Activated CD4-positive, alpha-beta T cell treated with anti-CD3 and anti-CD28 coated beads for 4 hours (primary cell): ENCODE data around the gene L3MBTL4.
"Not testable (repeated sequence)": the region's sequence is repeated elsewhere in the genome, so short reads cannot be mapped to it uniquely, and the experiment has no call there.

Source experiments
- DNase-seq, 2 donors: peaks; one replicate each; pipeline ENCODE4 v3.0.0-alpha.2; 2020

Gene L3MBTL4

DNA sequence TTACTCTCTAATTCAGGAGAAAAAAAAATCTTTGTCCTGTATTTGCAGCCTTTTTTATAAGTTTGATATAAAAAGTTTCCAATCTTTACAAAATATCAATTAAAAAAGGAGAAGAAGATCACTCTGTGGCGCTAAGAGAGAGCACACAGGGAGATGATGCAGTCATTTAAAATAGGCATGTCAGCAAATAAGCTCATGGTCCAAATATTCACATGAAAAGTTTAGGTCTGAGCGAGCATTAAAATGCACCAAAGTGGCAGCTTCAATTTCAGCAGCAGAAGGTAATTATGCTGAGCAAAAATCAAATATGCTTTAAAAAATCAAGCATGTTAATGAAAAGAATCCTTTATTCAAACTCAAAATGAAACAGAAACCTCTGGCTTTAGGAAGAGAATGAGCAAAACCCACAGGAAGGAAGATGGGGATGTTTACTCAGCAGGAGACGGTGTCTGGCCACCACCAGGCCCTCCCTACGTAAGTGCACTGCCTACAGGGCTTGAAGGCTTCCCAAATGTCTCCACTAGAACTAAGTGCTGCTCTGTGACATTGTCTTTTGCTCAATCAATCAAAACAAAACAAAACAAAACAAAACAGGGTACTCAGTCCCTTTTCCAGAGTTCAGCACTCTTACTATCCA, 120.4 kb downstream of the L3MBTL4 start:
- no peak for DNase-seq

DNA sequence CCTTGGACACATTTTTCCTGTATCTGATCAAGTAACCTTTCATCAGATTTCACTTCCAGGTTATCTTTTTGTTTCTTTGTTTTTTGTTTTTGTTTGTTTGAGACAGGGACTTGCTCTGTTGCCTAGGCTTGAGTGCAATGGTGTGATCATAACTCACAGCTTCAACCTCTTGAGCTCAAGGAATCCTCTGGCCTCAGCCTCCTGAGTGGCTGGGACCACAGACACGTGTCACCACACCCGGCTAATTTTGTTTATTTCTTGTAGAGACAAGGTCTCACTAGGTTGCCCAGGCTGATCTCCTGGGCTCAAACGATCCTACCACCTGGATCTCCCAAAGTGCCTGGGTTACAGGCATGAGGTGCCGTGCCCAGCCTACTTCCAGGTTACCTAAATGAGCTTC, 124.9 kb downstream of the L3MBTL4 start:
- no peak for DNase-seq

DNA sequence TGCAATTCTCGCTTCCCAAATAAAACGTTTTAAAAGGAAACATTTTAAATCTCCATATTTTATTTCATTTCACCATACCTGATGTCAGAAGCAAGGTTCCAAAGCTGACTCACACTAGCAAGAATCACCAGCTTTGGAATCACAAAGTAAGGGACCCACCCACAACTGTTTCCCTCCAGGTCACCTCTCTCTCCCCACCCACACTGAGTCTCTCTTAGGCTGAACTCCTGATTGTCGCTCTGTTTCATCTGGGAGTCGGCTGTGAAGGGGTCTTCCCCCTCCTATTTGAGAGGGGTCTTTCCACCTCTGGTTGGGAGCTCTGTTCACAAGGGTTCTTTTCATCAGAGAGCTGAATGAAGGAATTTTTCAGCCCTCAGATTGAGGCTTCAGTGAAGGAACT, 128.1 kb downstream of the L3MBTL4 start:
- no peak for DNase-seq

DNA sequence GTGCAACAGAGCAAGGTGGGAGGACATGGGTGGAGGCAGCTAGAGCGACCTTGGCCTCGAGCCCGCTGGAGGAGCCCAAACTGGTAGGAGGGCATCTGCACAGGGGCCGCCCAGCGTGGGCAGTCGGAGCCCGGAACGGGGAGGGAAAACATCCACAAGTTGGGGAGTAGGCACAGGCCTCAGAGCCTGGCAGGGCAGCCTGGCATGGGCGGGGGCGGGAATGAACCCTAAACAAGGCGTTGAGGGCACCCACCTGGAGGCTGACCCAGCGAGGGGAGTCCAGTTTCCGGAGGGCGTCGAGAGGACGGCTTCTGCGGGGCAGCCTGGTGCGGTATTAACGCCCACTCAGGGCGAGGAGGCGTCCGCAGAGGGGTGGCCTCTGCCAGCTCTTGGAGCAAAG, 129.9 kb downstream of the L3MBTL4 start:
- DNase-seq, result no peak

DNA sequence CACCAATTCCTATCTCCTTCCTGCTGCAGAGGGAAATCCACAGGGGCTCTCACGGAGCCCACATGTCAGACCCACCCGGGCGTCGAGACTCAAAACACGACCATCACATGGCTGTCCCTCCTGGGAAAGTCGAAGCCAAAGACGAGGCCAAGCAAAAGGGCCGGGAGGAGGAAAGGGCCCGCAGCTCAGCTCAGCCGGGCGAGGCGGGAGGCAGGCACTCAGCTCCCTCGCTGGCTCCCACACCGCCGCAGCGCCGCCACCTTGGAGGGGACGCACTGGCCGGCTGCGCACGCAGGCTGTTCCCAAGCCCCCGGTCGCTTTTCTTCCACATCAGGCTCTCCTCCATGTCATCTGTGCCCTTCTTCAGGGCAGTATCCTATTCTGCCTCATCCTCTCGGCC, 130.4 kb downstream of the L3MBTL4 start:
- DNase-seq, result no peak

DNA sequence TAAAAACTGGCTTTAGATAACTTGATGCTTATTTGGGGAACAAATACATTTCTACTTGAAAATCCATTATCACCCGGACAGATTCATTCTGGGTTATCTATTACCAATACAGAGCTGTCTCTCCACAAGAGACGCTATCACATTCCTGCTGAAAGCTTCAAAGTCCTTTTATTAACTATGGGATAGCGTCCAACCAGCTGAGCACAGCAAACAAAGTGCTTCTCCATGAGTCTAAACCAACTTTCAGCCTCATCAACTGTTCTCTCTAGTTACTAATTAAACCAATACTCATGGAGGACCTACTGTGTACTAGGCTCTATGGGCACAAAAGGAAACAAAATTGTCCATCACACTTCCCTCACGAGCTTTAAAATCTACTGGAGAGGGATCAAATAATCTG, 132.8 kb downstream of the L3MBTL4 start:
- DNase-seq, result no peak

DNA sequence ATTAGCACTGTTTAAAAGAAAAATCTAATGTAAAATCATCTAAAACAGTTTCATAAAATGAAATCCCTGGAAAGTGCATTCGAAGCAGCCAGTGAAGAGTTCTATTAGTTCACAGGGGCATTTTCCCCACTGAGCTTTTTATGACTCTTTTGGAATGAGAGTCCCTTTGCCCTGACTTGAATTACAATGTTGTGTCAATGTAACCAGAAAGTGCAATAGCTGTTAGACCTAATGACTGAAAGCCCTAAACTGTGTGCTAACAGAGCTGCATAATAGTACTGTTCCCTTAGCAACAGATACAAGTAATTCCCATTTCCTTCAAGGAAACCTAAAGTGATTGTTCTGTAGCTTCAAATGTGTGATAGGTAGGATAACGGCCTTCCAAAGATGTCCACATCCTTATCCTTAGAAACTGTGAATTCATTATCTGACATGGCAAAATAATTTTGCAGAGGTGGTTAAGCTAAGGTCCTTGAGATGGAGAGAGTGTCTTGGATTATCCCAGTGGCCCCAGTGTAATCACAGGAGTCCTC, 134.4 kb downstream of the L3MBTL4 start:
- no peak for DNase-seq

DNA sequence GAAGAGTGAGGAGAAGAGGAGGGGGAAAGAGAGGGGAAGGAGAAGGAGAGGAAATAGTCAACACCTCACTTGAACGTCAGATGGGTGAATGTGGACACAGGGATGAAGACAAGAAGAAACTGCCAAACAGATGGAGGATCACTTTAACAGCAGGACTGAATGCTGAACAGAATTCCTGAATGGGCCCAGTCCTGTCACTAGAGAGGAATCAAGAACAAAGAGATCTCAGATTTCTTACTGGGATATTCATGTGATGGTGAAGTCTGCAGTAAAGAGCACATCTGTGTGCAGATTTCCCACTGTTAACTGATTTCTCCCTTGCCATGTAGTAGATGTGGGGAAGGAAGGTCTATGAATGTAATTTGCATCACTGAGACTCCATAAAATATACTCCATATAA, 135.4 kb downstream of the L3MBTL4 start:
- DNase-seq, result no peak

DNA sequence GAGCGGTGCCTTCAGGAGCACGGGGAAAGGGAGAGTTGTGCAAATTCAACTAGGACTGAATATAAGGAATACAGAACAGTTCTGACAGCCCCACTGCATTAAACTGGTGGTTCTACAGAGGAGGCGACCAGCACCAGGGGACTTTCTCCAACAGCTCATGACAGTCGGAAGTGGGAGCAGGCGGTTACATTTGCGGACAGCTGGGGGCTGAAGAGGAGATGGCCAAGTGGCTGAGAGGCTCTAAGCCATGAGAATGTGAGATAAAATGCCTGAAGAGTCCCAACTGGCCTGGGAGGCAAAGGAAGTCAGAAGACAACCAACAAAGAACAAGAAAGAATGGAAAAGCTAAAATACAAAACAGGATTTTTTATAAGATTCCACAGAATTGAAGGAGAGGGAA, 141.3 kb downstream of the L3MBTL4 start:
- no peak for DNase-seq

DNA sequence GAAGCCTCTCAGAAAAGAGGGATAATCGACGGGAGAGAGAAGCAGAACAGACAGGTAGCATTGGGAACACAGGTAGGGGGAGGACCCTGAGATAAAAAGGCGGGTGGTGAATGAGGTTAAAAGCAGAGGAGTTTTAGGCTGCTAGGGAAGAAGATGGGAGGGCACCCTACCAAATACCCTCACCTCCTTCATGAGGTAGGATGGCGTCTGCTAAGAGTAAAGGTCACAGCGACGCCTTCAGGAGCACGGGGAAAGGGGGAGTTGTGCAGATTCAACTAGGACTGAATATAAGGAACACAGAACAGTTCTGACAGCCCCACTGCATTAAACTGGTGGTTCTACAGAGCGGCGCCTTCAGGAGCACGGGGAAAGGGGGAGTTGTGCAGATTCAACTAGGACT, 142.6 kb downstream of the L3MBTL4 start:
- not testable (repeated sequence) for DNase-seq

DNA sequence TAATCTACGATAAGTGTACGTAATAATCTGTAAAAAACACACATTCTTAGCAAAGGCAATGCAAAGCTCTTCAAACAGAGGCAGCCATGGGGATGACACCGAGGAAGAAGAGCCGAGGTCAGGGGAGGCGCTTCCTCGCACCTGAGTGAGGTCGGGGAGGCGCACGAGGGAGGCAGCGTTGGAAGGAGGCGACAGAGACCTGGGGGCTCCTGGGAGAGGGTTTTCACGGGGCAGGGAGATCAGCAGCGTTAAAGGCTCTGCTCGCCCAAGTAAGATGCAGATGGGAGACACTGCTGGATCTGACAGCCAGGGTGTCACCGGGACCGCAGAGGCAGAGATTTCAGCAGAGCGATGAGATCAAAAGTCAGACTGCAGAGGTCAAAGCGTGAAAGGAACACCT, 143.1 kb downstream of the L3MBTL4 start:
- DNase-seq, result no peak

DNA sequence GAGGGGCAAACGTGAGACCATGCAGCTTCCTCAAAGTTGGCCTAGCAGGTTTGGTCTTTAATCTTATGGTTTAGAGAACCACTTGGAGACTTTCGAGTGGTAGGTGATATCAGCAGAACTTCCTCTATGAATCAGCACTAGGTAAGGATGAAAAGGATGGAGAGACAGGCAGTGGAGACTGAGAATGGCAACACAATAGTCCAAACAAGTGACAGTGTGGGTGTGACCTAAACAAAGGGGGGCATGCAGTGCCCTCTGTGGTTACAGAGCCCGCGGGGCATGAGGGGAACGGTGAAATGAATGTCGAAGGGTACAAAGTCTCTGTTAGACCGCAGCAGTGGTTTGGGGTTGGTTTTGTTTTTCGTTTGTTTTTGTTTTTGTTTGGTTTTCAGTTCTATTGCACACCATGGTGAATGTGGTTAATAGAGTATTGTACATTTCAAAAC, 143.9 kb downstream of the L3MBTL4 start:
- no peak for DNase-seq

DNA sequence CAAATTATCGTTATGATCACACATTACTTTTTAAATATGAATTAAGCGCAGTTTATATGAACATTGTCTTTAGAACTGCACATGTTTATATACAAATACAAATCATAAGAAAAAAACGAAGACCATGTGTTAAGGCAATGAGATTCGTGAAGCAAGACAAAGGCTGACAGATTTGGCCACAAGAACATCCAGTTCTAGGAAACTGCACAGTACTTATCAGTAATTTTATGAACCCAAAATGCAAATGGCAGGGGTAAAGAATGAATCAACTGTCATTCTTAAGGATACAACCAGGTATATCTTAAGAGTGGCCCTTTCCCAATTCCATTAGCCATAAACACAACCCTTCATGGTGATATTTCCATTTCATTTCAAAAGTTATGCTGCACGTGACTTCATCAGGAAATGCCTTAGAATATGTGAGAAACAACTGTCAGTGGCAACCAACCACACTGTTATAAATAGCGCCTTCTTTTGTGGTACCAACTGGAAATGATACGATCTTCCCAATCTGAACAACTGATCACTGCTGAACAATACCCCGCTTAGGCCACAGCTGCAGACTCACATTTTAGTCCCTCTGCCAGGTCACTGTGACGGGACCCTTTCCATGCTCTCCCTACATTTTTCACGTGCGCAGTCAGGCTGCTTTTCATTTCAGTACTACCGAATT, 144.9 kb downstream of the L3MBTL4 start:
- no peak for DNase-seq

DNA sequence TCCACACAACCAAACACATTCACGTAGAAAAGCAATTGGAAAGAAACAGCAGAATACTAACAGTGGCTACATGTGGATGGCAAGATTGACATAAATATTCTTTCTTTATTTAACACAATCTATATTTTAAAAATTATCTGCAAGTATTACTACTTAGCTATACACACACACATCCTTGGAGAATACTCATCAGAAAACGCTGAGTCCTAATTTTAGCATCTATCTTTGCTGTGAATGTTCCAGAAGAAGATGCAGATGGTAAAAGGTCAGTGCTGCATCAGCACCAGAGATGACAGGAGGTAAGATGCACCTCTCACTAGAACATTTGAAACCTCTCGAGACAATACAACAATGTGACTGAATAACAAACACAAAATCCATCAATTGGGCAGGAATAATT, 148.5 kb downstream of the L3MBTL4 start:
- DNase-seq, result no peak

DNA sequence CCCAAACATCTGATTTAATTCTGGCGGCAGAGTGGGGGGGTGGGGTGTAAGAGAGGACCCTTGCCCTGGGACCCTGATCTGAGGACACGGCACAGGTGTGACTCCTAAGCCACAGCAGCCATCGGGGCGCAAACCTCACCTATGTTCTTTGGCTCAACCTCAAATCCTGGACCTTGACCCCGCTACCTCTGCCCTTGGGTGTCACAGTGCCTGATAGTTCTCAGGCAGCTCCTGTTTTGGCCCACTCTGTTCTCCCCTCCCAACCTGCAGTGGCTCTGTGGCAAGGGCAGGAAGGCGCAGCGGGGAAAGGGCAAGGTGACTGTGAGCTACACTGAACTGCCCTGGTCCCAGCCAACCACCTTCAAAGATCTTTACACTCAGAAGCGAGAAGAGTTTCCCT, 152.8 kb downstream of the L3MBTL4 start:
- no peak for DNase-seq

DNA sequence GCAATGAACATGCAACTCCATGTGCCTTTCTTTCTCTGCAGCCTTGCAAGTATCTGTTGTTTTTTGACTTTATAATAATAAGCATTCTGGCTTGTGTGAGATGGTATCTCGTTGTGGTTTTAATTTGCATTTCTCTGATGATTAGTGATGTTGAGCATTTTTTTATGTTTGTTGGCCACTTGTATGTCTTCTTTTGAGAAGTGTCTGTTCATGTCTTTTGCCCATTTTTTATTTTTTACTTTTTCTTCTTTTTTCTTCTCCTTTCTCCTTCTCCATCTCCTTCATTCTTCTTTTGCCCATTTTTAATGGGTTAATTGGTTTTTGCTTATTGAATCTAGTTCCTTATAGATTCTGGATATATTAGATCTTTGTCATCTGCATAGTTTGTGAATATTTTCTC, 155.4 kb downstream of the L3MBTL4 start:
- DNase-seq, result not testable (repeated sequence)

DNA sequence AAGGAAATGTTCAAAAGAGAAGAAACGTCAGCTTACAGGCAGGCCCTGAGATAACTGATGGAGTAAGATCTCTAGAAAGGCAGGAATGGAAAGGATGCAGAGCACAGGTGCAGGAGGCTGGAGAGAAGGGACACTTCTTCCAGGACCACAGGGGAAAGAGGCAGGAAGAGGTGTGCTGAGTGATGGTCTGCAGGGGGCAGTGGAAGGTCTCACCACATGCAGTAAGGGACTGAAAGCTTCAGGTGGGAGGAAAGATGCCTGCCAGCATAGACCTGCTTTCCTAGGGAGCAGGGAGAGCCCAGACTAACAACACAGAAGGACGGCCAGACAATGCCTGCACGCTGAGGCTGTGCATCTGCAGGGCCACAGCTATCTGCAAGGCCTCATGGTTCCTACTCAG, 156.8 kb downstream of the L3MBTL4 start:
- no peak for DNase-seq

DNA sequence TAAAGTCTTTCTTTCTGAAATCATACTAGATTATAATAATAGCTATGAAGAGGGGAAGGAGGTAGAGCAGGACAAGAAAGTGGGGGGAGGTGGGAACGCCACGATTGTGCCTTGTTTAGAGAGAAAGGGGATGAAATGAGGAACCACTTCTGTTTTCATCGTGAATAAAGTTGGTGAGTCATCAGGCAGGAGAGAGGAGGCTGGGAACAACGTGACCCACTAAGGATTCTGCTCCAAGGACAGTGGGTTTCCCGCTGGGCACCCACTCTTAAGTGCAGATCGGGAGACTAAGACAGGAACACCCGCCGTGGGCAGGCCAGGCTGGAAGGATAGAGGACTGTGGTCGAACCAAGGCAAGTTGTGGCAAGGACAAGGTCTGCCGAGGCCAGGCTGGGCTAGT, 158.2 kb downstream of the L3MBTL4 start:
- DNase-seq, result no peak

DNA sequence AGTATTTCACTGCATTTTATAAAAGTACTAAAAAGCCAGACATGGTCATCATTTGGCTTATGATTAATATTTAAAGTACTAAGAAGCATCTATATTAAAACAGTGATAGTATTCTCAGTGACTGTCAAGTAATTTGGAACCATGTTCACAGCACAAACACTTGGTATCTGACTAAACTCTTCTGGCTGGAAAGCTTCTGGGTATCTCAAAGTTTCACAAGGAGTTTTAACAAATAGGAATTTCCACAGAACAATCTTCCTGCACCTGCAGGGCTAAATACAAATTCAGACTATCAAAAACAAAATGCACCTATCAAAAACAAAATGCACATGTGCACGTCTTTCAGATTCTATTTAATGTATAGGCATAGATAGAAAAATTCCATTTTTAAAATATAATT, 158.8 kb downstream of the L3MBTL4 start:
- no peak for DNase-seq

DNA sequence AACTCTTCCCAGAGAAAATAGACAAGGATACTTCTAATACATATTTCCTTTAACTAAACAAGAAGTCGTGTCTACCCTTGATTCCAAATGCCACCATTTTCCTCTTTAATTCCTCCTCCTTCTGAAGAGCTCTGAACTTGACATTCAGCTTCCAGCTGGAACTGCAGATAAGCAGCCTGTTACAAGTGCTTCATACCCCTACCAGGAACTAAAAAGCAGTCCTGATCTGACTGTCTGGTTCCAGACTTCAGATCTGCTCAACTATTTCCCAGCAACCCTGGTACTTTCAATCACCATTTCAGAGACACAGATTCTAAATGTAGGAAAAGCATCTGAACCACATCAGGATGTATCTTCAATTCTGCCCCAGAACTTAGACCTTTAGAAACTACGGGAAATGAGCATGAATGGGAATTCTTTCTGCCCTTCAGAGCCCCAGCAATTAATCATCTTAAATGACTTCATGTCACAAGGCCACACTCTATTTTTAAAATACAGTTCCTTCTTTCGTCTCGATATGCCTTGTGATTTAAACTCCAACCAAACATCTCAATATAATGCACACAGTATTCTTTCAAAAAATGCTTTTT, 159.5 kb downstream of the L3MBTL4 start:
- no peak for DNase-seq

DNA sequence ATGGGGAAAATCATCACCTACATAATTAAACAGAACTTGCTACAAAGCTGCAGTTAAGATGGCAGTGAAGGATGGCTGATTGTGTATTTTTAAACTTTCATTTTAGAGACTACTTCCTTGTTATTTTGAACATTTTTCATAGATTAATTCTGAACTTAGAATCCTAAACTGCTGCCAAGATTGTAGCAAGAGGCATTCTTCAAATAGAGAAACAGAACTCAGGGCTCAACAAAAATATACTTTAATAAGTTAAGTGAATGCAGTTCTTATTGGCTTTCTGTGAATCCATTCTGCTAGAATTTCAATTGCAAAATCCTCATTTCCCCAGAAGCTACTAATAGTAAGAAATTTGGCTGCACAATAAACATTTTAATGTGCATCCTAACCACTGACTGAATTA, 160.3 kb downstream of the L3MBTL4 start:
- no peak for DNase-seq

DNA sequence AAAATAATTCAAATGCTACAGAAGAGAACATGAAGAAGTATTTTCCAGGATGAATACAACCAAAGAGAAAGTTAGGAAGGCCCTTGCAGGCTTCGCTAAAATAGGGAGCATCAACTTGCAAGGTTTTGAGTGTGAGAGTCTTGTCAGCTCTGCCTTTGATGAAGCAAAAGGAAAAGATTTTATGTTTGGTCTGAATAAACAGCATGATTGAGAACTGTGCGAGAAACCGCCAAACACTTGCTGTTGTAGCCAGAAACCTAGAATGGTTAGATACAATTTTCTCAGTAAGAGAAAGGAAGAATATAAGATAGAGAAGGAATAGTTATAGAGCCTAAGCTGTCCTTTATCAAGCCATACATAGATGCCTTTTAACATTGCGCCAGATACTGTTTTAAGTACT, 163.6 kb downstream of the L3MBTL4 start:
- DNase-seq, result no peak

DNA sequence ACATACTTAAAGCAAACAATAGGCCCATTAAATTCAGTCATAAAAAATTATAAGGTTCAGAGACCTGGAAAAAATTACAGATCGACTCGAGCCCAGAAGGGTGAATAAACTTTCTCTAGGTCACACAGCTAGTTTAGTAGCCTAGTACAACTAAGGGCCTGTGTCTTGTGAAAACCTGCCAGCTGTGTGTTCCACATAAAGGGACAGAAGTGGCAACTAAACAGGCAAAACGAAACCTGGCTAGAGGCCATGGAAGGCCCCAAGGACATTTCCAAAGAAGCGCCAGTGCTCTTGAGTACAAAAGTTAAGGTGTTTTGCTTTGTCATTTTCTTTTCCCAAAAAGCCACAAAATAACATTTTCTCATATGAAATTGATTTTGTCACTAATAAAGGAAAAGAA, 164.9 kb downstream of the L3MBTL4 start:
- no peak for DNase-seq

DNA sequence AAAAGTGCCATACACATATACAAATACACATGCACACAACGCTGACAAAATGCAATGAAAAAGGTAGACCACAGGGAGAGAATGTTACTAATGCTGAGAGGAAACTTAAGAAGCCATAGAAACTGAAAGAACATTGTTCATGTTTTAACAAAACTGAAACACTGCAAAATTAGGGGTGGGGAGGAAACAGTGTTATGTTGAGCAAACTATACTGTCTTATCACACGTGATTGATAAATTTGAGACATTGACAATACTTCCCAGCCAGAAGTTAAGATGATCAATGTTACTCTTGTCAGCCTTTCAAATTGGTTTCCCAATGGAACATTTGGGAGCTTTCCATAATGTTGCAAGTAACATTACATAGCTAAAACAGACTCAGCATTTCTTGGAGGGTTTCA, 165.5 kb downstream of the L3MBTL4 start:
- no peak for DNase-seq
